ENCODE data around the gene GNA12. TPM values are rescaled to one million over a fixed set of nuclear protein-coding genes. Genes with fewer than 3 reads are reported as not detected.

Gene GNA12
- total RNA-seq, 4 donors from 2014 or later: 7.6 to 8.4 (median 8.1) TPM

DNA sequence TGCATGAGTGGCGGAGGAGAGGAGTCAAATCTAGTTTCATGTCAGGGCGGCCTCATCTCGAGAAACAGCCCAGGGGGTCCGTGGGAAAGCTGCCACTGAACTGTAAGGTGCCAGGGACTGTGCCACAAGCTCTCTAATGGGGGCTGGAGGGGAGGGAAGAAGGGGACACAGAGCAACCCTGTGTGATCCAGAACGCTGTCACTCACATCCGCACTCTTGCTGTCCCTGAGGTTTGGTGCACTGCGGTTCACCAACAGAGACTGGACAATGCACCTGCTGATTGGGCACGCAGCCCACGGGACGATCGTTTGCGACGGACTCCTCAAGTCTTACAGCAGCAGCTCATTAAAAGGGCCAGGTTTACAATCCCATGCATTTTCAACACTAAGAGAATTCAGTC lies 108.4 kb downstream of the GNA12 start:
- Histone ChIP-seq H3K4me1 (peaks cover 22 to 25% of the 10 kb centered on the region in 2 donors), H3K36me3 (peaks cover 0 to 7% of the 10 kb centered on the region in 2 donors), H3K9me3 (no peaks in the 10 kb centered on the region), H3K27ac (no peak overlapping the region), H3K27me3 (no peaks in the 10 kb centered on the region), H3K4me3 (no peak overlapping the region)
- TF ChIP-seq, protein P1, sequence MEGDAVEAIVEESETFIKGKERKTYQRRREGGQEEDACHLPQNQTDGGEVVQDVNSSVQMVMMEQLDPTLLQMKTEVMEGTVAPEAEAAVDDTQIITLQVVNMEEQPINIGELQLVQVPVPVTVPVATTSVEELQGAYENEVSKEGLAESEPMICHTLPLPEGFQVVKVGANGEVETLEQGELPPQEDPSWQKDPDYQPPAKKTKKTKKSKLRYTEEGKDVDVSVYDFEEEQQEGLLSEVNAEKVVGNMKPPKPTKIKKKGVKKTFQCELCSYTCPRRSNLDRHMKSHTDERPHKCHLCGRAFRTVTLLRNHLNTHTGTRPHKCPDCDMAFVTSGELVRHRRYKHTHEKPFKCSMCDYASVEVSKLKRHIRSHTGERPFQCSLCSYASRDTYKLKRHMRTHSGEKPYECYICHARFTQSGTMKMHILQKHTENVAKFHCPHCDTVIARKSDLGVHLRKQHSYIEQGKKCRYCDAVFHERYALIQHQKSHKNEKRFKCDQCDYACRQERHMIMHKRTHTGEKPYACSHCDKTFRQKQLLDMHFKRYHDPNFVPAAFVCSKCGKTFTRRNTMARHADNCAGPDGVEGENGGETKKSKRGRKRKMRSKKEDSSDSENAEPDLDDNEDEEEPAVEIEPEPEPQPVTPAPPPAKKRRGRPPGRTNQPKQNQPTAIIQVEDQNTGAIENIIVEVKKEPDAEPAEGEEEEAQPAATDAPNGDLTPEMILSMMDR (IDR thresholded peaks at IDR 0.05 in 4 of 5, conservative IDR thresholded peaks at IDR 0.05 in 1 of 5): no peak
- TF ChIP-seq POLR2A (IDR thresholded peaks at IDR 0.05): no peak
- no peak for ATAC-seq
- DNase-seq: no peak
- intact Hi-C loops (cut with DNase I; ENCODE audit: low total_unique reads) (no loop called here), in situ Hi-C loops (cut with MboI; ENCODE audit: low sequenced_read_pairs in 4 of 4) (no loop called here)

DNA sequence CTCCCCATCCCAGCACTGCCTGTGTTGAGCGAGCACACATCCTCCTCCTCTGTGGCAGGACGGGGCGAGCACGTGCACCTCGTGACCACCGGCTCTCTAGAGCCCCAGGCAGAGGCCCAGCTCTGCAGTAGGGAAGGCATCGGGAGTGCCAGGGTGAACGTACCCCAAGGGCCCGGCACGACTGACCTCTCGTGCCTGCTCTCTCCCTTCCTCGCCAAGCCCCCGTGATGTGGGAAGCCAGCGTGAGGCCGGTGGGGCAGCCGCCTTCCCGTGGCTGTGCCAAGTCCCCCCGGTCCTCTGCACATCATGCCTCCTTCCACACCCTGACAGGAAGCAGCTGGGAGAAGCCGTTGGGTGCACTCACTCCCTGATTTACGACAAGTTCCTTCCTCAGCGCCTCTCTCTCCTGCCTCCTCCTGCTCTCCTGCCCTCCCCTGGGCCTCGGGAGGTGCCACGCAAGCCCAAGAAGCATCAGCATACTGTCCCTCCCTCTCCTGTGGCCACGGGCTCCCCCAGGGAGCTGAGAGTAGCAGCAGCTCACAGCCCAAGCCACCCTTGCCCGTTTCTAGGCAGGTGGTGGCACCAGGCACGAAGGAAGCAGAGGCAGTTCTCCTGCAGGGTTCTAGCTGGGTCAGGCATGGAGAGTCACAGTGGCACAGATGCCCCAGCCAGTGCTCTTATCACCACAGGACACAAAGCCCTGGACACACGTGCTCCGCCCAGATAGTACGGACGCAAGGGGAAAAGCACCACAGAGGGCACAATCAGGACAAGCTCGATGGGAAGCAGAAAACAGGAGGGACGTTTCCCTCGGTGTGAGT lies 109.1 kb downstream of the GNA12 start:
- peaks cover 22 to 25% of the 10 kb centered on the region in 2 donors for H3K4me1 ChIP-seq
- DNase-seq: peak in 1 of 2 donors; percentile 37

DNA sequence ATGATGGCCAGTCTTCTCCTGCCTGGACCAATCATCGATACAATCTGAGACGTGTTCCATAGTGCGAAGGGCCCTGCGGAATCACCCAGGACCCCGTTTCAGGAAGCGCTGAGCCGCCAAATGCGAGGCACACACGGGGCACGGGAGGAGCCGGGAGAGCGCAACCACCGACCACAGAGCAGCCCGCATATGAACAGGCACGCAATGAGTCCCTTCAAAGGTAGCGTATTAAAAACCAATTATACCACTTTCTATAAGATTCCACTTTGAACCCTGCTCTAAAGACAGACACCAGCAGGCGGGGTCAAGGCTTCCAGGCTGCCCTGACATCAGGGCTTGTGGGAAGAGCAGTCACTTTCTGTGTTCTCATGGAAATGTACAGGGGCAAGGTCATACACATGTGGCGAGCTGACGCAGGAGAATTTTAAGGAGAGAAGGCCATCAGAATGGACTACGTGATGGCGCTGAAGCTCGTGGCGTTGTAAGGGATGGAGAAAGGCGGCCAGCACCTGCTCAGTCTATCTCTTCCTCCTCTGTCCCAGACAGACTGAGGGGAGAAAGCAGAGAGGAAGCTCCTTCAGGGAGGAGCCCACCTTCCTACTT lies 109.9 kb downstream of the GNA12 start:
- in situ Hi-C loops (cut with MboI; ENCODE audit: low sequenced_read_pairs in 4 of 4) (no loop called here), intact Hi-C loops (cut with DNase I; ENCODE audit: low total_unique reads) (no loop called here)
- H3K27ac ChIP-seq: peak overlapping the region in 2 of 4 donors; percentile 68 to 74
- peak in 1 of 2 donors; percentile 8 for DNase-seq
- no peak for TF ChIP-seq POLR2A (IDR thresholded peaks at IDR 0.05)
- TF ChIP-seq, protein P1 (IDR thresholded peaks at IDR 0.05 in 4 of 5, conservative IDR thresholded peaks at IDR 0.05 in 1 of 5): no peak
- H3K4me1 ChIP-seq: peaks cover 22 to 25% of the 10 kb centered on the region in 2 donors
- no peaks in the 10 kb centered on the region for H3K27me3 ChIP-seq
- ATAC-seq: no peak
- no peaks in the 10 kb centered on the region for H3K9me3 ChIP-seq
- no peak overlapping the region for H3K4me3 ChIP-seq
- peaks cover 0 to 13% of the 10 kb centered on the region in 2 donors for H3K36me3 ChIP-seq

More for the DNA sequence above, 109.1 kb downstream of the GNA12 start:
- TF ChIP-seq, protein P1 (IDR thresholded peaks at IDR 0.05 in 4 of 5, conservative IDR thresholded peaks at IDR 0.05 in 1 of 5): no peak
- TF ChIP-seq POLR2A (IDR thresholded peaks at IDR 0.05): no peak
- intact Hi-C loops (cut with DNase I; ENCODE audit: low total_unique reads): no loop called here
- Histone ChIP-seq H3K9me3 (no peaks in the 10 kb centered on the region), H3K27me3 (no peaks in the 10 kb centered on the region), H3K4me3 (no peak overlapping the region), H3K36me3 (peaks cover 0 to 13% of the 10 kb centered on the region in 2 donors), H3K27ac (no peak overlapping the region)
- no peak for ATAC-seq
- in situ Hi-C loops (cut with MboI; ENCODE audit: low sequenced_read_pairs in 4 of 4): no loop called here

DNA sequence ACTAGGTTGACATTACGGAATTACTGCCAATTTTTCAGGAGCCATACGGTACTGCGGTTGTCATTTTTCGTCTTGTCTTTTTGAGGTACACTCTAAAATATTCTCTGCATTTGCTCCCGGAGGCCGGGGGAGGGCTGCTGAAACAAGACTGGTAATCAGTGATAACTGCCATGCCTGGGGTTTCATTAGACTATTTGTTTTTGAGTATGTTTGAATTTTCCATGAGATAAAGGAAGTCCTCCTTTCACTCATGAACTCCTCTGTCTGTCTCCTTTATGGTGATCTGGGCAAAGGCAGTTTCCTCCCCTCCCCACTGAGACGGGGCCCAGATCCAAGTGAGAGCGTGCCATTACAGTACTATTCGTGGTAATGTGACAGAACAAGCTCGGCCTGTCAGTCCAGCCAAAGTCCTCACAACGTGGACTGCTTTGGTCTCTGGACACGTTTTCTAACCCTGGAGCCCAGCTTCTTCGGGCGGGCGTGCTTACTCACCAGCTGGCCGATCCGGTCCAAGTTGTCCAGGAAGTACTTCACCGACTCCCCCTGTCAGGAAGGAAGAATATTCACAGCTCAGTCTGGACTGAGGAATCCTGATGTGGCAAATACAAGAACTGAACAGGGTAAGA lies 111.0 kb downstream of the GNA12 start:
- ATAC-seq (peak; percentile 83 to 94), DNase-seq (peak; percentile 79 to 85)
- Histone ChIP-seq H3K9me3 (no peaks in the 10 kb centered on the region), H3K36me3 (peaks cover 0 to 13% of the 10 kb centered on the region in 2 donors), H3K27ac (peak overlapping the region; percentile 62 to 82 (median 71)), H3K4me1 (peaks cover 14 to 18% of the 10 kb centered on the region in 2 donors), H3K4me3 (peak overlapping the region in 1 of 4 donors; percentile 1), H3K27me3 (no peaks in the 10 kb centered on the region)
- TF ChIP-seq POLR2A (IDR thresholded peaks at IDR 0.05): no peak
- TF ChIP-seq, protein P1 (IDR thresholded peaks at IDR 0.05 in 4 of 5, conservative IDR thresholded peaks at IDR 0.05 in 1 of 5): peak in 1 of 5 experiments; percentile 10
- in situ Hi-C loops (cut with MboI; ENCODE audit: low sequenced_read_pairs in 4 of 4) (no loop called here), intact Hi-C loops (cut with DNase I; ENCODE audit: low total_unique reads) (no loop called here)
